Activated CD8-positive, alpha-beta memory T cell treated with anti-CD3 and anti-CD28 coated beads, Interleukin-2, amount 50 U/mL, for 4 hours (primary cell): ENCODE results near the gene CCDC148.

Source experiments
- DNase-seq: peaks from one replicate; pipeline ENCODE4 v3.0.0-alpha.2; 2020

Gene CCDC148

GRCh38 chr2:158143703-158144360, 312.7 kb downstream of the CCDC148 start:
- no peak for DNase-seq

GRCh38 chr2:158142568-158143332, 313.8 kb downstream of the CCDC148 start:
- DNase-seq = no peak

DNA sequence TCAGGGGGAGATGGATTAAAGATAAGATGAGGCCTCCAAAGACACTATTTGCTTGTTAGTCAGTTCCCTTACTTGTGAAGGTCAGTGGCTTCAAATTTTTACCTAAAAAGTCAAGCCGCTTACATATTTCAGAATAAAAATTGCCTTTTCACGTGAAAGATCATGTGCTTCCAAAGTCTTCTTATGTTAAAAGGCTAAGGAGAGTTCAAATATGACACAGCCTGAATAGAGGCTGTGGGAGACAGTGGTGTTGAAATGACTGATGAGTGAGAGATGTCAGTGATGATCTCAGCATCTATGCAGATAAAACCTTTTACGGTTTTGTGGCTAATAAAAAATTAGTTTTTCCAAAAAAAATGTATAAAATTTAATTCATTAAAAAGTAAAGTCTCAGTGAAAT, 314.4 kb downstream of the CCDC148 start:
- no peak for DNase-seq

DNA sequence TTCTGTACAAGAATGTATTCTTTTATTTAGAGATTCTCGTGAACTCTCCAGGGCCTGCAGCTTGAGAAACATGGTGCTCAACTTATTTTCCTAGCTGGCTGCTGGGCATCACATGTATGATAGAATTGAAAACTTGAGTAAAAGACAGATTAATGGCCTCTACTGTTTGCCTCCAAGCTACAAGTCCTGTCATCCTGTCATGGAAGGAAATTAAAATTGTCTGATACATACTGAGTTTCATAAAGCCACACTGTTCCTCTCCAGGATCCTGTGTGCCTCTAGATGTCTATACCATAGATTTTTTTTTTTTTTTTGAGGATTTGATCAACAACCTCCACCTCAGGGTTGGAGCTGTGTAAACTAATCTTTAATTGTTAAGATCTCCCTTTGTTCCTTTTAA, 316.4 kb downstream of the CCDC148 start:
- DNase-seq = no peak

DNA sequence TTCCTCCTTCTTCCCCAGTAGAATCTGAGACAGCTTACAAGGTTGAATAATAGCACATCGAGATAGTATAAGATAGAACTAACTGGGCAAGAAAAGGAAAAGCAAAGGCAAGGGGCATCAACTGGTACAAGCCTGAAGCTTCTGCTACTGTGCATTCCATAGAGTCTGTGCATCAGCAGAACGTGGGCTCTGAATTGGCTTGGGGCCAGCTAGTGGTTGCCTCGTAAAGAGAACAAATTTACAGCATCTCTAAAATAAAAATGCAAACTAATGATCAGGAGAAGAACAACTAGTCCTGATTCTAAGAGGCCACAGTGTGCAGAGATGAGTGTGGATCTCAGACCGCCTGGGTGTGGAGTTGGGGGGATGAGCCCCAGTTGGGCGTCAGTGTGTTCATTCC, 318.3 kb downstream of the CCDC148 start:
- DNase-seq = no peak

DNA sequence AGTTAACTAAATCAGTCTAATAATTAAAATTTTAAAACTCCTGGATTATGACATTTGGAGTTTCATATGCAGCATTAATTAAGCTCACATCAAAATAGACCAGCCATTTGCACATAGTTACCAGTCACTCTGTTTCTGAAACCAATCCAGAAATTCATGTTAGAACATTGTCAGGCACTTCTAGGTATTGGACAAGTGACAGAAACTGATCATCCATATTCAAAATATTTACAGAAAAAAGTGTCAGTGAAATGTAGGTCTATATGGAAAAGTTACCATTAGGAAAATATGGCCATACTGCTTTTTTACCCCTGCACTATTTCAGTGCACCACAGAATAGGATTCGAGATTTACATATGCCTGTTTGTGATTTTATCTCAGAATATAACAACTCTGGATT, 321.5 kb downstream of the CCDC148 start:
- no peak for DNase-seq

DNA sequence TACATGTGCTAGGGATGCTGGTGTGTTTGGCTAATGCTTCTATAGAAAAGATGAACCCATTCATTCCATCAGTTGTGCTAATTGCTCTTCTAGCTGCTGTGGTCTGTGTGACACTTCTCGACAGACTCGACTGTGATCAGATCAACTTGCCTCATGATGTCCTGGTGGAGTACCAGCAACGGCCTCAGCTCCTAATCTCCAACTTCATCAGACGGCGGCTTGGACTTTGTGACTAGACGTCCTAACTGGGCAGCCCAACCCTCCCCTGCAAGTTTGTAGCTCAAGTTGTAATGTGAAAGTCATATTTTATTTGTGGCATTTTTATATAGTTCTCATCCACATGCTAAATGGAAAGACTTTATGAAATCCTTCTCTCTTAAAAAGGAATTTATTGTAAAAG, 321.9 kb downstream of the CCDC148 start:
- DNase-seq = no peak

DNA sequence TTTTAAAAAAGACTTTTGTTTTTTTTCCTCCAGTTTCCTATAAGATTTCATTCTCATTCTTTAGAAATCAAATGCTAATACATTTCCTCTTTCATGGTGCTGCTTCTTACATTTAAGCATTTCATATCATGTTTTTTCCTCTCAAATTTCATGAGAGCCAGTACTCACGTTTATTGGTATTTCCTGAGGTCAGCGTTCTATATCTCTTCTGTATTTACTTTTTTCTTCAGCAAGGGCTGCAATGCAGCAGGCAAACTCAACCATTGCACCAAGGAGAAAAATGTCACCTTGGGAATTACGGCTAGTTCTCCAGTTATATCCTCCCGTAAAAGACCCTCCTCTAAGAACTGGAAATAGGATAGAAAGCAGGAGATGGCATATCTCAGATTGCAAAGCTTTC, 322.5 kb downstream of the CCDC148 start:
- DNase-seq = no peak

DNA sequence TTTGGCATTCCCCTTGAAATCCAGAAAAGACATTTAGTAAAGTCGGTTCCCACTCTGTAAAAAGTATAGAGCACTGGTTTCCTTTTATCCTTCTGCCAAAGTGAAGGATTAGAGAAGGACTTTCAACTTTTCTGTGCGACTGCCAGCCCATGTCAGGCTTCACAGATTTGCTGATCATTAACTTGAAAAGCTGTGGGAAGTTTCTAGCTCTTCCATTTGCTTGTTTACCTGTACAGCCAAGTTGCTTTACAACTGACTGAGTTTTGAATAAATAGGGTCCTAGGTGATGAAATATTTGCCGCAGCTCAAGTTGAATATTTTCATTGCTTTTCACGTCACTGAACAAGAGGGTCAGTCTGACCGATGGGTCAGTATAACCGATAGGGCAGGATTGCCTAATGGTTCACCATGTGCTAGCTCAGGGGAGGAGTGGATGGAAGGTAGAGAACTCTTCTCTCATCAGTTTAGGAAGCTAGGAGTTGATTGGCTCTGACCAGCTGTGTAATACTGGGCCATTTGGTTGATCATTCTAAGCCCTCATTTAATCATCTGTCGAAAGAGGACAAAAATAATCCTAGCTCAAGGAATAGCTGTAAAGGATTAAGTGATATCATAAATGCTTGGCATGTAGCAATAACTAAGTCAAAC, 324.5 kb downstream of the CCDC148 start:
- DNase-seq = no peak

GRCh38 chr2:158131483-158131912, 325.1 kb downstream of the CCDC148 start:
- DNase-seq = no peak

DNA sequence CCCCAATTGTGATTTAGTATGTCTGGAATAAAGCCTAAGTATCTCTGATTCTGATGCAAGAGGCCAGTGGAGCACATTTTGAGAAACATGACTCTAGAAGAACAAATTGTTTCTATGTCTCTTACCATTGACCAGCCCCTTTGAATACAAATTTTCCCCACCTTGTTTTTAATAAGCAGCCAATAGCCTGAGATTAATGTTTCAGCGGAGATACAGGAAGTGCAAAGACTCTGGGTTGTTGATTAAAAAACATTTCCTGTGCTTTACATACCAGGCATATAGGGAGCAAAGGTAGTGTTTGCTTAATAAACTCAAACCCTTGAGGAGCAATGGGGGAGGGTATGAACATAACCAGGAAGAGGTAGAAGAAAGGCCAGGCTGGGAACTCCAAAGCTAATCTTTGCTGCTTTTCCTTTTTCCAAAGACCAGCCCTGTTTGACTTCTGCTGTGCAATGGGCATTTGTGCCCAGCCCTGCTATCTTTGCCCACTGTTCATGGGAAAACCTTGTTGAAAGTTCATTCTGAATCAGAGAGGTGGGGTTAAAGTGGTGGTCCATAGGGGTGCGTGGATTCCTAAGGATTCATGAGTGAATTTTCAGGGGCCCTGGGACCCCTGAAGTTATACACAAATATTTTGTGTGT, 325.6 kb downstream of the CCDC148 start:
- DNase-seq = no peak

GRCh38 chr2:158129037-158129436, 327.5 kb downstream of the CCDC148 start:
- no peak for DNase-seq

- no peak for DNase-seq
These were observed 328.2 kb downstream of the CCDC148 start for GRCh38 chr2:158128168-158128973.

DNA sequence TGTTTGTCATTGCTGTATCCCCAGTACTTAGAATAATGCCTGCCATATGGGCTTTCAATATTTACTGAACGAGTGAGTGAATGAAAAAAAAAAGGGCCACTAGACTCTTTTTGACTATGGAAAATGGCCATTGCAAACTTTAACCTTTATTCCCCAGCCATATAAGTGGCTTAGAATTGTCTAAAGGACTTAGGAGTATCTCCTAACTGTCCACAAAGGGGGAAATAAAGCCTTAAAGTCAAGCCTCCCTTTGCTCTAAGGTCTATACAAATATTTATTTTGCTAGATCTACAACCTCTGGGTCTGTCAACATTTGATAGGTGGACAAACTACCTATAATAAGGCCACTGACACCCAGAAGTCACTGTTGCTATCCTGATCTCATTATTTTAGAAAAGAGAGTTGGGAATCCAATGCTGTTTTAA, 329.2 kb downstream of the CCDC148 start:
- DNase-seq = no peak

DNA sequence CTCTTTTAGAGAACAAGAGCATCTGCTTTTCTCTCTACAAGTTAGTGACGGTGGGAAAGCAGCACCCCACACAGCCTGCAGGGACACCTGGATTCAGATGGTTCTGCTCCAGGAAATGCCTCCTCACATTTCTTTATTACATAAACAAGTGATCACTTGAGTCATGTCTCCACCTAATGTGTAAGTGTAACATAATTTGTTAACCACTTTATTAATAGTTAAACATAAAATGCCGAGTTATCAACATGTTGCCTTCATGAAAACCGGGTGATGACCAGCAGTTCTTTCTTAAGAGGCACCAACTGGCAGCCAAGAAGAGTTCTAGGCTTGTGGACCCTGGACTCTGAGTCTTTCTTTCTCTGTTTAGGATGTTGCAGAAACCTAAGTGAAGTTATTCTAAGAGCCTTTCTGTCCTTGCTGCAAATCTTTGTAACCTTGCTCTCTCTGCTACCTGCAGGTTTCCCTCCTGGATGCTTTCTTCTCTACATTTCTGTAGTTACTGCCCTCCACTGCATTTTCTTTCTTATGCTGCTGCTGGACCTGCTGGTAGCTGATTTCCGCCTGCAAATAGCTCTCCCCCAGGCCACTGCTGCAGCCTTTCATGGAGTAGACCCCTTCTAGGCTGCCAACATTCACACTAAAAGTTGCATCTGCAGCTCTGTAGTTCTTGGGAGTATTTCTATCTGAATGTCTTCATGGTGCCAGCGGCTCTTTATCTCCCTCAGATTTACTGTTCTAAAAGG, 330.6 kb downstream of the CCDC148 start:
- no peak for DNase-seq

- no peak for DNase-seq
These were observed 331.7 kb downstream of the CCDC148 start for GRCh38 chr2:158124896-158125295.
